HG03159 (cell line): ENCODE data around the gene RNF13.
"Not testable (repeated sequence)": the region's sequence is repeated elsewhere in the genome, so short reads cannot be mapped to it uniquely, and the experiment has no call there.

Source experiments
- ATAC-seq: cut with Tn5 transposase; IDR thresholded peaks from one replicate; pipeline ENCODE4 v1.9.1; 2021; ENCODE audit warnings: mild to moderate bottlenecking, moderate library complexity; ENCODE audit not compliant: unreplicated experiment

Gene RNF13

GRCh38 chr3:149800693-149801092 is 12.3 kb upstream of the RNF13 start:
- no peak for ATAC-seq

DNA sequence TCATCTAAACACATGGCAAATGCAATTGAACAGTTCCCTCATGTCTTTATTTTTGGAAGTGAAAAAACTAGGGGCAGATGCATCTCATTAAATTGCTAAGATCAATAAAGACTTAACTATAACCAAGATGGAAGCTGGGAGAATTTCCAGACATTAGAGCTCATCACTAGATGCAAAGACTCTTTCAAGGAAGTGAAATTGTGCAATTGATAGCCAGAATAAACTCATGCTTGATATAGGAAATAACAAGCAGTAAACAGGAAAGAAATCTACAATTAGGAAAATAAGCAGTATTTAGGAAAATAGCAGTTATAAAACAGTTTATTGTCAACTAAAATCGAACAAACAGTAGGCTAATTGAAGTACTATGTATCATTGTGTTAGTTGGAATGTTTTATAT is 11.8 kb upstream of the RNF13 start:
- no peak for ATAC-seq

DNA sequence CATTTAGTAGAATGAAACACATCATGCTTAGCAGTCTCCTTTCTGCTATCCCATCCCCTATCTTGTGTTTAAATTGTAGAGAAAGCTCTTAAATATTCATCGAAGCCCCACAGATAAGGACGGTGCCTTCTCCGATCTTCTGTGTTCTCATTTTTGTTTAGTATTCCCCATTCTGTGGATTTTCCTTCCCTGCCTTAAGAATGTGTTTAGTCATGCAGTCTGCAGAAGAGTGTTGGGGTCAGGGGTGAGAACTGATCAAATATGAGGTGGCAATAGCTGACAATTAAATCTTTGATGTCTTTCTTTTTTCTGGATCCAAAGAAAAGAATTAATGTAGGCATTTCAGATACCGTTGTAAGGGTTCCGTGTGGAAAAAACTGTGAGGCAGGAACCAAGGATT is 11.4 kb upstream of the RNF13 start:
- ATAC-seq = no peak

- ATAC-seq = no peak
Observed at GRCh38 chr3:149806171-149806778, 6.7 kb upstream of the RNF13 start.

- ATAC-seq = no peak
Observed at GRCh38 chr3:149808209-149808829, 4.7 kb upstream of the RNF13 start.

DNA sequence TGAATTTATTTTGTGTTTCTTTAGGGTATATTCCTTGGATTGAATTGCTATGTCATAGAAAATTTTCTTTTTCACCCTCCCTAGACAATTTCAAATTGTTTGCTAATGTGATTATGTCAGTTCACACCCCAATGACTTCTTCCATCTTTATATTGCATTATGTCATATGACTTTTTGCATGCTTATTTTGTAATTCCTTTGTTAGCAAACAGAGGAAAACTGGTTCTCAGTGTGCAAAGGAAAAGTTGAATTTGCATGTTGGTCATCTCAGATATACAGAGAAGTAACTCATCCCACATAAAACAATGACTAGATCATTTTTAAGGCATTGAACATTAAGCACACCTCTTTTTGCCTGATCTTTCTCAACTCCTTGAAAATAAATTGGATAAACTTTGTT is 3.3 kb upstream of the RNF13 start:
- no peak for ATAC-seq

- ATAC-seq = no peak
Observed at GRCh38 chr3:149810846-149811245, 2.2 kb upstream of the RNF13 start.

DNA sequence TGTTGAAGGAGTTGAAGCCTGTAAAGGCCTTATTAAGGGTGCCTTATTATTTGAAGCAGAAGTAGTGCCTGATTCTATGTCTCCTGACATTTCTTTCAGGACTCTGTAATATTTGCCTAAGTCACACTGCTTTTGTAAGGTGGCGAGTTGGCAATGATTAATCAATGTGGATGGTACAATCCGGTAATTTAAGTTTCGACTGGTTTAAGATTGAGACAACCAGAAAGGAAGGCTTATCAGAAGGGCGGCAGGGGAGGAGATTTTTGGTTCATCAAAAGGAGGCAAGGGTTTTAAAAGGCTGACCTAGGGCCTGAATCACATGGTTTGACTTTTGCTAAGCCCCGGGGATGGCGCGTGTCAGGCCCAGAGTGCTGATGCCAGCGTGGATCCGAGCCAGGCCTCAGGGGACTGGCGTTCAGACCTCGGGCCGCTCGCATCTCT is 830 bp upstream of the RNF13 start:
- no peak for ATAC-seq

- ATAC-seq = peak; percentile 25
Observed at GRCh38 chr3:149813367-149814281, 609 bp downstream of the RNF13 start.

DNA sequence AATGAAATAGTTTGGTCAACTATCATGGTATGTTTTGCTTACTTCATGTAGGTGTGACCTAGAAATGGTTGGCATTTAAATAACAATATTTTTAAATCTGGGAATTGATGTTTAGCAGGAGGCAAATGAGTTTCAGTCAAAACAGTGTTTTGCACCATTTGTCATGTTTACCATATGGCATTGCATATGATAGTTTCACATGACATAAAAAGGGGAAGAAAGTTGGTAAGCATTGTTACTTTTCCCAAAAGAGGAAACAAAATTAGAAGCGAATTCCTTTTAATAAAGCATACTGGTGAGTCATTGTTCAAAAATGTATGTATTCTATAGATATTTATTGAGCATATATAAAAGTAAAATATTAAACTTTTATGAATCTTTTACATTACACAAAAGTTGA is 2.3 kb downstream of the RNF13 start:
- no peak for ATAC-seq

DNA sequence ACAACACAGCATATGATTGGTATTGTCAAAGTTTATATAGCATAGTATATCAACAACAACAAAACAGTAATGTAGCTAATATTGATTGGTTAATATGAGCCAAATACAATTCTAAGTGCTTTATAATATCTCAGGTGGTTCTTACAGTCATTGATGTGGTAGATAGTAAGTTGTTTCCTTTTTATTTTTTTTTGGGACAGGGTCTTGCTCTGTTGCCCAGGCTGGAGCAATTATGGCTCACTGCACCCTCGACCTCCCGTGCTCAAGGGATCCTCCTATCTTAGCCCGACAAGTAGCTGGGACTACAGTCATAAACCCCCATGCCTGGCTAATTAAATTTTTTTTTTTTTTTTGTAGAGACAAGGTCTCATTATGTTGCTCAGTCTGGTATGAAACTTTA is 2.7 kb downstream of the RNF13 start:
- no peak for ATAC-seq

- no peak for ATAC-seq
Observed at GRCh38 chr3:149816311-149816710, 3.3 kb downstream of the RNF13 start.

DNA sequence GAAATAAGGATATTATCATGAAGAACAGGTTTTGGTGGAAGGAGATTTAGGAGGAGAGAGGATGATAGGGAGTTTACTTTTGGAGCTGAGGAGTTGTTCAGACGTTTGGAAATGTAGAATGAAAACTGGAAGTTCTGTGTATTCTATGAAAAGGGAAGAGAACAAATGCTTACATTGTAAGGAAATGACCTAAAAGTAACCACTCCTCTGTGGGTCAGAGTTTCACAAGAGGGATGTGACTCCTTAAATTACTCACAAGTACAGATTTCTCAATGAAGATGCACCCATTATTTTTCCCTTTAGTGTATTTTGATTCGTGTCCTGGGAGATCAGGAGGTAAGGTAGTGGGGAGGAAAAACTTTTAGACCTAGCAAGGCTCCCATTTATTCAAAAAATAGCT is 4.0 kb downstream of the RNF13 start:
- ATAC-seq = no peak

- ATAC-seq = no peak
Observed at GRCh38 chr3:149819432-149819831, 6.4 kb downstream of the RNF13 start.

DNA sequence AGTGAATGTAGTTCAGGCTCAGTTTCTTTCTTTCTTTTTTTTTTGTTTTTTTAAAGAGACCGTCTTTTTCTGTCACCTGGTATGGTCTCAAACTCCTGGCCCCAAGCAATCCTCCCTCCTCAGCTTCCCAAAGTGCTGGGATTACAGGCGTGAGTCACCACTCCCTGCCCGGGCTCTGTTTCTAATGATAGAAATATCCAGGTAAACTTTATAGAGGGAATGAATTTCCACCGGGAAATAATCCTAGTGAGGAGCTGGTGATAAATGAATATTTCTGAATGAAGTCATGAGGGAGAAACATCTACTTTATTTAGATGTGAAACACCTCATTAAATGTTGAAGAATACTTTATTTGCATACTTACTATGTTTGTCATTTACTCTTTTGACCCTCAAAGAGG is 7.2 kb downstream of the RNF13 start:
- no peak for ATAC-seq

- ATAC-seq = no peak
Observed at GRCh38 chr3:149826636-149827035, 13.6 kb downstream of the RNF13 start.

DNA sequence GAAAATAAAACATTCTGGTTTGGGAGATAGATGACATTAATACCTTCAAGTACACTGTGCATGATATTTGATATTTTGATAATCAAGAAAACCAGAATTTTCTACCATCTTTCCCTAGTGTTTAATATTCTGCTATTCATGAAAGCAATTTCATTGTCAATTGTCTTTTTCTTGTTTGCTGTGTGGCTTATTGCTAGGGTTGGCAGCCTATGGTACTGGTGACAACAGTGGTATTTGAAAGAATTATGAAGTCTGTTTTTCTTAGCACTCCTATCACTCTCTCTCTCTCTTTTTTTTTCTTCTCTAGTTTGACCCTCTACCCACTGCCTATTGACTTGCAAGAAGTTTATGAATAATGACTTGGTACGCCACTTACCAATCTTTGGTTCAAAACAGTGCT is 15.4 kb downstream of the RNF13 start:
- ATAC-seq = no peak

DNA sequence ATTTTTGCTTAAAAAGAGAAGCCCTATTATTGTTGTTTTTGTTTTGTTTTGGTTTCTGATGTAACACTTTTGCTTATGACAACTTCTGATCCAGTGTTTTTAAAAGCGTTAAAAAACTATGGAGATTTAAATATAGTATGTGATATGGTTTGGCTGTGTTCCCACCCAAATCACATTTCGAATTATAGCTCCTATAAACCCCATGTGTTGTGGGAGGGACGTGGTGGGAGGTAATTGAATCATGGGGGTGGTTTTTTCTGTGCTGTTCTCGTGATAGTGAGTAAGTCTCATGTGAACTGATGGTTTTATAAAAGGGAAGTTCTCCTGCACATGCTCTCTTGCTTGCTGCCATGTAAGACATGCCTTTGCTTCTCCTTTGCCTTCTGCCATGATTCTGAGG is 16.6 kb downstream of the RNF13 start:
- ATAC-seq = not testable (repeated sequence)

DNA sequence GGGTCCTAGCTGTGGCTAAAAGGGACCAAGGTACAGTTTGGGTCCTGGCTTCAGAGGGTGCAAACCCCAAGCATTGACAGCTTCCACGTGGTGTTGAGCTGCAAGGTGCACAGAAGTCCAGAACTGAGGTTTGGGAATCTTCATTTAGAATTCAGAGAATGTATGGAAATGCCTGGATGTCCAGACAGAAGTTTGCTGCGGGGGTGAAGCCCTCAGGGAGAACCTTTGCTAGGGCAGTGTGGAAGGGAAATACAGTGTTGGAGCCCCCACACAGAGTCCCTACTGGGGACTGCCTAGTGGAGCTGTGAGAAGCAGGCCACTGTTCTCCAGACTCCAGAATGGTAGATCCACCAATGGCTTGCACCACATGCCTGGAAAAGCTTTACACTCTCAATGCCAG is 17.9 kb downstream of the RNF13 start:
- ATAC-seq = no peak

- ATAC-seq = no peak
Observed at GRCh38 chr3:149831321-149831720, 18.3 kb downstream of the RNF13 start.

GRCh38 chr3:149832086-149832485 is 19.1 kb downstream of the RNF13 start:
- no peak for ATAC-seq

- no peak for ATAC-seq
Observed at GRCh38 chr3:149833241-149833640, 20.2 kb downstream of the RNF13 start.
